Iris pigment epithelial cell (primary cell): Measurements from ENCODE around the gene NTRK3.
A peak's percentile ranks its signal among the peaks of the same experiment; 100 is the strongest.

Experiments used
- DNase-seq: peaks from one replicate; pipeline ENCODE4 v3.0.0-alpha.2; 2011; ENCODE audit warnings: low read depth

The NTRK3 gene

GRCh38 chr15:88256279-88257230 lies at the start of gene NTRK3:
NTRK3 (minus strand) TSS chr15:88256739; CDS start chr15:88256153, 586 bp downstream.
- peak; percentile 21 for DNase-seq

- no peak for DNase-seq
Observed at GRCh38 chr15:88303395-88303794, 46.9 kb upstream of the NTRK3 start.

- DNase-seq, result no peak
Observed at GRCh38 chr15:88302373-88302772, 45.8 kb upstream of the NTRK3 start.

GRCh38 chr15:88301311-88301710 lies 44.8 kb upstream of the NTRK3 start:
- no peak for DNase-seq

- DNase-seq, result no peak
Observed at GRCh38 chr15:88300861-88301260, 44.3 kb upstream of the NTRK3 start.

- DNase-seq, result no peak
Observed at GRCh38 chr15:88300089-88300488, 43.5 kb upstream of the NTRK3 start.

- DNase-seq, result no peak
Observed at GRCh38 chr15:88299497-88299896, 43.0 kb upstream of the NTRK3 start.

GRCh38 chr15:88288661-88289060 lies 32.1 kb upstream of the NTRK3 start:
- DNase-seq, result no peak

- DNase-seq, result no peak
Observed at GRCh38 chr15:88288206-88288605, 31.7 kb upstream of the NTRK3 start.

GRCh38 chr15:88284318-88284998 lies 27.9 kb upstream of the NTRK3 start:
- no peak for DNase-seq

- no peak for DNase-seq
Observed at GRCh38 chr15:88282614-88283013, 26.1 kb upstream of the NTRK3 start.

GRCh38 chr15:88276821-88277410 lies 20.4 kb upstream of the NTRK3 start:
- no peak for DNase-seq

GRCh38 chr15:88275804-88276203 lies 19.3 kb upstream of the NTRK3 start:
- no peak for DNase-seq

- DNase-seq, result peak; percentile 41
Observed at GRCh38 chr15:88274553-88275460, 18.3 kb upstream of the NTRK3 start.

- DNase-seq, result no peak
Observed at GRCh38 chr15:88272421-88272820, 15.9 kb upstream of the NTRK3 start.

- DNase-seq, result no peak
Observed at GRCh38 chr15:88269356-88270062, 13.0 kb upstream of the NTRK3 start.

- DNase-seq, result no peak
Observed at GRCh38 chr15:88267720-88268119, 11.2 kb upstream of the NTRK3 start.

- DNase-seq, result no peak
Observed at GRCh38 chr15:88266170-88266569, 9.6 kb upstream of the NTRK3 start.

GRCh38 chr15:88264622-88265021 lies 8.1 kb upstream of the NTRK3 start:
- no peak for DNase-seq

GRCh38 chr15:88262064-88262463 lies 5.5 kb upstream of the NTRK3 start:
- no peak for DNase-seq

GRCh38 chr15:88258093-88258641 lies 1.6 kb upstream of the NTRK3 start:
- DNase-seq, result no peak
